ENCODE results near the gene FERMT1.

- no peak for TF ChIP-seq CTCF (IDR thresholded peaks at IDR 0.05; ENCODE audit: insufficient read depth, low read length, poor library complexity, severe bottlenecking)
- TF ChIP-seq EZH2phosphoT487 (conservative IDR thresholded peaks at IDR 0.05; ENCODE audit: low read length), result no peak
These were observed 25.2 kb upstream of the FERMT1 start for GRCh38 chr20:6148073-6148472.
